Vagina (tissue), 2 donors: Measurements from ENCODE around the gene SLC23A1.

ENCODE experiments used
- POLR2AphosphoS5 ChIP-seq, 2 donors: sonication (generic); formaldehyde crosslinking; IDR thresholded peaks; one replicate each; pipeline ENCODE4 v1.9.0; 2017; ENCODE audit warnings: antibody characterized with exemption in 2 of 2, mild to moderate bottlenecking in 2 of 2, low read depth in 1 of 2; ENCODE audit not compliant: insufficient read depth in 1 of 2
- TF ChIP-seq, protein P1 (sequence below), 3 experiments: fragments of 450-650 bp in 2 of 3; fragments of 200-600 bp in 1 of 3; sonication (generic) in 1 of 3; IDR thresholded peaks; one replicate each; pipeline ENCODE4 v1.5.1; 2017 to 2019; ENCODE audit warnings: antibody characterized with exemption in 3 of 3, mild to moderate bottlenecking in 2 of 3, moderate library complexity in 2 of 3

DNA sequence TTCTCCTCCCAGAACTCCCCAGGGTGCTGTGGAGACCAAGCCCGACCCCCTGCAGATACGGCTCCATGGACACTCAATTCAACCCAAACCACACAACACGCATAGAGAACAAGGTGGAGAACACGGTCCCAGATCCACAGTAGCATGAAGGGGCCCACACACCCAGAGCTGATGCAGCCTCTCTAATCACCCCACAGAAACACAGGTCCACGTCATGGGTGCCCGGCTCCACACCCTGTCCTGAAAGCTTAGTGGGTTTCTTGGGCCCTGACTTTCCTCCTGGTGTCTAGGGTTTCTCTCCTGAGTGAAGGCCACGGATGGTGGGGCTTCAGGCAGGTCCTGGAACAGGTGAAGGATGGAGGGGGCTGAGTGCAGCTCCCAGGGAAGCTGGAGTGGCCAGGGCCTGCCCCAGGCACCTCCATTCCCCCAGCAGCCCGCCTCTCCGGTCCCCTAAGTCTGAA, 1.5 kb upstream of the SLC23A1 start:
- TF ChIP-seq, protein P1, sequence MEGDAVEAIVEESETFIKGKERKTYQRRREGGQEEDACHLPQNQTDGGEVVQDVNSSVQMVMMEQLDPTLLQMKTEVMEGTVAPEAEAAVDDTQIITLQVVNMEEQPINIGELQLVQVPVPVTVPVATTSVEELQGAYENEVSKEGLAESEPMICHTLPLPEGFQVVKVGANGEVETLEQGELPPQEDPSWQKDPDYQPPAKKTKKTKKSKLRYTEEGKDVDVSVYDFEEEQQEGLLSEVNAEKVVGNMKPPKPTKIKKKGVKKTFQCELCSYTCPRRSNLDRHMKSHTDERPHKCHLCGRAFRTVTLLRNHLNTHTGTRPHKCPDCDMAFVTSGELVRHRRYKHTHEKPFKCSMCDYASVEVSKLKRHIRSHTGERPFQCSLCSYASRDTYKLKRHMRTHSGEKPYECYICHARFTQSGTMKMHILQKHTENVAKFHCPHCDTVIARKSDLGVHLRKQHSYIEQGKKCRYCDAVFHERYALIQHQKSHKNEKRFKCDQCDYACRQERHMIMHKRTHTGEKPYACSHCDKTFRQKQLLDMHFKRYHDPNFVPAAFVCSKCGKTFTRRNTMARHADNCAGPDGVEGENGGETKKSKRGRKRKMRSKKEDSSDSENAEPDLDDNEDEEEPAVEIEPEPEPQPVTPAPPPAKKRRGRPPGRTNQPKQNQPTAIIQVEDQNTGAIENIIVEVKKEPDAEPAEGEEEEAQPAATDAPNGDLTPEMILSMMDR (IDR thresholded peaks at IDR 0.05): no peak
- TF ChIP-seq POLR2AphosphoS5 (IDR thresholded peaks at IDR 0.05; ENCODE audit: insufficient read depth in 1 of 2, low read depth in 1 of 2): no peak
